OCI-LY7 (cell line): ENCODE data around the gene GOLGA8N. TPM values are rescaled to one million over a fixed set of nuclear protein-coding genes. Genes with fewer than 3 reads are reported as not detected.
A peak's percentile ranks its signal among the peaks of the same experiment; 100 is the strongest.
"Not testable (repeated sequence)": the region's sequence is repeated elsewhere in the genome, so short reads cannot be mapped to it uniquely, and the experiment has no call there.

Experiments
- BruUV-seq: library from RNA; stranded (reverse); fragments of 400-500 nt; replicated peaks from 2 replicates; lab custom pipeline; 2021; lab: Mats Ljungman, UMichigan
- CTCF ChIA-PET: fragments of 300-600 bp; sonication (Branson Sonifier 250); formaldehyde crosslinking; loops from one replicate; lab custom pipeline; 2022; ENCODE audit warnings: antibody characterized with exemption; ENCODE audit not compliant: unreplicated experiment; lab: Charles Lee
- POLR2A ChIA-PET: fragments of 300-600 bp; sonication (Branson Sonifier 250); formaldehyde crosslinking; loops from one replicate; lab custom pipeline; 2022; ENCODE audit warnings: antibody characterized with exemption; lab: Charles Lee
- DNase-seq: peaks from one replicate; pipeline ENCODE4 v3.0.0-alpha.2; 2015; ENCODE audit warnings: low spot score
- H2AFZ ChIP-seq: fragments of 200-600 bp; sonication (generic), shearing (Covaris generic); 2 replicates; pipeline ENCODE4 v1.6.1; 2014; ENCODE audit warnings: mild to moderate bottlenecking, antibody characterized with exemption, low read length, moderate library complexity
- H3K27ac ChIP-seq: fragments of 200-600 bp; sonication (generic); 2 replicates; pipeline ENCODE4 v1.5.1; 2014; ENCODE audit warnings: mixed run types, low read depth, mild to moderate bottlenecking, moderate library complexity, low read length, inconsistent platforms; ENCODE audit not compliant: poor library complexity, severe bottlenecking
- H3K36me3 ChIP-seq: fragments of 200-600 bp; sonication (generic); 2 replicates; pipeline ENCODE4 v1.6.1; 2014; ENCODE audit warnings: mild to moderate bottlenecking, antibody characterized with exemption, low read length, moderate library complexity, mixed read lengths; ENCODE audit not compliant: insufficient read depth
- H3K4me1 ChIP-seq: fragments of 200-600 bp; sonication (generic); 2 replicates; pipeline ENCODE4 v1.5.1; 2014; ENCODE audit warnings: mild to moderate bottlenecking, low read length; ENCODE audit not compliant: insufficient read depth, poor library complexity, severe bottlenecking
- H3K4me2 ChIP-seq: fragments of 200-600 bp; sonication (generic); 2 replicates; pipeline ENCODE4 v1.6.1; 2014; ENCODE audit warnings: mild to moderate bottlenecking, low read length
- H3K4me3 ChIP-seq: fragments of 200-600 bp; sonication (generic); 2 replicates; pipeline ENCODE4 v1.5.1; 2014; ENCODE audit warnings: mild to moderate bottlenecking, low read depth, low read length; ENCODE audit not compliant: poor library complexity, severe bottlenecking
- H3K79me2 ChIP-seq: fragments of 200-600 bp; sonication (generic); 2 replicates; pipeline ENCODE4 v1.6.1; 2016; ENCODE audit warnings: low read depth, mild to moderate bottlenecking, low read length, moderate library complexity, mixed read lengths; ENCODE audit not compliant: insufficient read depth
- H3K9me2 ChIP-seq: fragments of 200-600 bp; sonication (generic); 2 replicates; pipeline ENCODE4 v1.6.1; 2016; ENCODE audit warnings: mild to moderate bottlenecking, low read length, mixed read lengths; ENCODE audit not compliant: insufficient read depth
- H3K9me3 ChIP-seq: fragments of 200-600 bp; sonication (generic); 2 replicates; pipeline ENCODE4 v1.6.1; 2014; ENCODE audit warnings: mild to moderate bottlenecking, mixed run types, low read length, mixed read lengths
- H4K20me1 ChIP-seq: fragments of 200-600 bp; sonication (generic); 2 replicates; pipeline ENCODE4 v1.6.1; 2014; ENCODE audit warnings: mild to moderate bottlenecking, antibody characterized with exemption, low read length, moderate library complexity, mixed read lengths; ENCODE audit not compliant: insufficient read depth
- CTCF ChIP-seq: fragments of 200-600 bp; sonication (generic); conservative IDR thresholded peaks from 2 replicates; pipeline ENCODE4 v1.5.1; 2014; ENCODE audit warnings: mild to moderate bottlenecking, antibody characterized with exemption, low read length, moderate library complexity, mixed read lengths
- intact Hi-C: fragments of 100-400 bp; cut with micrococcal nuclease; formaldehyde crosslinking; loops from one replicate; pipeline ENCODE4 v1.10.0; 2022; ENCODE audit not compliant: unreplicated experiment
- total RNA-seq, 2 experiments: library from RNA; depleted of rRNA in 1 of 2; stranded (reverse); fragments of >200 nt in 1 of 2; shearing (Covaris generic) in 1 of 2; gene quantifications; 2 replicates each; pipeline ENCODE4 v1.2.3, GENCODE V29; 2014 to 2022

GOLGA8N gene
- total RNA-seq, 2 experiments from 2014 or later = 2.0 to 2.8 TPM

DNA sequence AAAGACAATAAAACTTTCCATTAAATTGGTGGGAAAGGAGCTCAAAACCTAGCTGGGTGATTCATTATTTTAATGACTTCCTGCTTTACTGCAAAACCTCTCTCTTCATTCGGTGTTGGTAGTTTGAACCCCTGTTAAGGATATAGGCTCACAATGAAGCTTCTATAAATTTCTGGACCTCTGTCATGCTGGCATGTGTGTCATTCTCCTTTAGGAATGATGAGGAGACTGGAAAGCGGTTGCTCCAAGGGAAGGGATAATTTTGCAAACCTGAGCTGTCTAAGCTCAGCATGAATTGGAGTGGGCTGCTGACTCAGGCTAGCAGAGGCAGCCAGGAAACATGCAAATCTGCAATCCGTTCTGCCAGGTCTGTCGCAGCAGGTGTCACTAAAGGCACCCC is 14.8 kb upstream of the GOLGA8N start:
- DNase-seq, BruUV-seq, H2AFZ ChIP-seq, intact Hi-C loops, H3K9me3 ChIP-seq, H3K9me2 ChIP-seq, POLR2A ChIA-PET, H3K79me2 ChIP-seq, H4K20me1 ChIP-seq, H3K36me3 ChIP-seq, H3K4me1 ChIP-seq, CTCF ChIA-PET: not testable (repeated sequence)
- peak overlapping the region; percentile 34 for H3K4me3 ChIP-seq
- peak overlapping the region; percentile 43 for H3K27ac ChIP-seq
- peak overlapping the region; percentile 53 for H3K4me2 ChIP-seq

DNA sequence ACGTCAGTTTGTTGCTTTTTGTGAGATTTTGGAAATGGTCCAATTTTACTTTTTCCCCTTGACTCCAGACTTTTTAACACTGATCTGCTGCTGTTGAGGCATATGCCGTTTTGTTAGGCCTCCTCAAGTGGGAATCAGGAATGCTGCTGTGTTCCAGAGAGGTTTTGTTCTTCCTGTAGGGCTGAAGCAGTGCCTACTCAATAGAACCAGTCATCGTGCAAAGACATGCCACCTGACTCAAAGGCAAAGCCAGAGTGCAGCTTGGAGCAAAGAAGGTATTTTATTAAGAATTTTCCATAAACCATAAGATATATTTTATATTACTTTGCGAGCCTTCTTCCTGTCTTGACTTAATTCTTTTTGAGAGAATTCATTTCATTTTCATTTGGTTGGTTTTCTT is 7.4 kb upstream of the GOLGA8N start:
- H3K27ac ChIP-seq, H3K9me2 ChIP-seq, H3K36me3 ChIP-seq, H3K4me1 ChIP-seq, POLR2A ChIA-PET, H3K9me3 ChIP-seq, H4K20me1 ChIP-seq, CTCF ChIA-PET, DNase-seq, H3K4me2 ChIP-seq, H3K4me3 ChIP-seq, H3K79me2 ChIP-seq, intact Hi-C loops, BruUV-seq, H2AFZ ChIP-seq: not testable (repeated sequence)

DNA sequence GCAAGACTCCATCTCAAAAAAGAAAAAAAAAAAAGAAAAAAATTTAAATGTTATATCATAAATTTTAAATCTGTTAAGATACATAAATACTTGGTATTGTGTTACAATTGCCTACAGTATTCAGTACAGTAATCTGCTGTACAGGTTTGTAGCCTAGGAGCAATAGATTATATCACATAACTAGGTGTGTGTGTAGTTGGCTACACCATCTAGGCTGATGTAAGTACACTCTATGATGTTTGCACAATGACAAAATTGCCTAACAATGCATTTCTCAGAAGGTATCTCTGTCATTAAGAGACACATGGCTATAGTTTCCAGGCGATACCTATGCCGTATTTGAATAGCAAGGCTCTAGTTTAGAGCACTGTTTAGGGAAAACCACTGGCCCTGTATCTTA is 16.3 kb downstream of the GOLGA8N start:
- BruUV-seq, DNase-seq, H3K4me2 ChIP-seq, H4K20me1 ChIP-seq, POLR2A ChIA-PET, intact Hi-C loops, H3K4me1 ChIP-seq, H3K9me2 ChIP-seq, H3K4me3 ChIP-seq, H3K27ac ChIP-seq, H2AFZ ChIP-seq, H3K9me3 ChIP-seq, CTCF ChIA-PET, H3K79me2 ChIP-seq, H3K36me3 ChIP-seq: not testable (repeated sequence)

DNA sequence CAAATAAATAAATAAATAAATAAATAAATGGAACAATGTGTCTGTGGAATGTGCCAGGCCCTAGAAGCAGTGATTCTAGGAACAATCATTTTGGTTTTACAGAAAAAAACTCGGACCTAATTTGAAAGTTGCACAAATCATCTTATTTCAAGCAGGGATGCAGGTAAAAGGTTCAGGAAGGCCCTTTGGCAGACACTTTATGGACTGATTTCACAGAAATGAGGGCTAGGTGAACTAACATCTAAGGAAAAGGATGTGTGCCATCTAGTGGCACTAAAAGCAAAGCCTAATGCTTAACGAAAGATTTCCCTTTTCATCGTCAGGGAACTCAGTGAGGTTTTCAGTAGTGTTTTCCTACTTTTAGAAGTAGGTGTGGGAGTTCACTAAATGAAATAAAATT is 17.5 kb downstream of the GOLGA8N start:
- intact Hi-C loops = not testable (repeated sequence)

GRCh38 chr15:32614712-32615050 is 21.4 kb downstream of the GOLGA8N start:
- Histone ChIP-seq H3K79me2 (peaks cover 51% of the 10 kb centered on the region), H3K27ac (peak overlapping the region; percentile 92), H3K36me3 (peaks cover 25% of the 10 kb centered on the region), H3K4me2 (peak overlapping the region; percentile 56; the same call in 1 of the 2 replicates), H3K4me3 (peak overlapping the region; percentile 78)
- H2AFZ ChIP-seq, DNase-seq, H3K4me1 ChIP-seq, POLR2A ChIA-PET, CTCF ChIA-PET, H3K9me2 ChIP-seq, intact Hi-C loops, H4K20me1 ChIP-seq, H3K9me3 ChIP-seq: not testable (repeated sequence)
- BruUV-seq = TSS peak; percentile 91

More for the DNA sequence above, 17.5 kb downstream of the GOLGA8N start:
- H3K27ac ChIP-seq, BruUV-seq, H3K4me3 ChIP-seq, H3K9me2 ChIP-seq, CTCF ChIA-PET, POLR2A ChIA-PET, H3K4me1 ChIP-seq, H2AFZ ChIP-seq, H4K20me1 ChIP-seq, H3K36me3 ChIP-seq, H3K9me3 ChIP-seq: not testable (repeated sequence)
- H3K4me2 ChIP-seq = 0 out of 2 replicates have a peak overlapping the region, but pooled peaks have one; percentile 11
- H3K79me2 ChIP-seq = peaks cover 12% of the 10 kb centered on the region; the same call in 1 of the 2 replicates
- TF ChIP-seq CTCF = peak; percentile 40; the same call in 1 of the 2 replicates
- peak; percentile 59 for DNase-seq

DNA sequence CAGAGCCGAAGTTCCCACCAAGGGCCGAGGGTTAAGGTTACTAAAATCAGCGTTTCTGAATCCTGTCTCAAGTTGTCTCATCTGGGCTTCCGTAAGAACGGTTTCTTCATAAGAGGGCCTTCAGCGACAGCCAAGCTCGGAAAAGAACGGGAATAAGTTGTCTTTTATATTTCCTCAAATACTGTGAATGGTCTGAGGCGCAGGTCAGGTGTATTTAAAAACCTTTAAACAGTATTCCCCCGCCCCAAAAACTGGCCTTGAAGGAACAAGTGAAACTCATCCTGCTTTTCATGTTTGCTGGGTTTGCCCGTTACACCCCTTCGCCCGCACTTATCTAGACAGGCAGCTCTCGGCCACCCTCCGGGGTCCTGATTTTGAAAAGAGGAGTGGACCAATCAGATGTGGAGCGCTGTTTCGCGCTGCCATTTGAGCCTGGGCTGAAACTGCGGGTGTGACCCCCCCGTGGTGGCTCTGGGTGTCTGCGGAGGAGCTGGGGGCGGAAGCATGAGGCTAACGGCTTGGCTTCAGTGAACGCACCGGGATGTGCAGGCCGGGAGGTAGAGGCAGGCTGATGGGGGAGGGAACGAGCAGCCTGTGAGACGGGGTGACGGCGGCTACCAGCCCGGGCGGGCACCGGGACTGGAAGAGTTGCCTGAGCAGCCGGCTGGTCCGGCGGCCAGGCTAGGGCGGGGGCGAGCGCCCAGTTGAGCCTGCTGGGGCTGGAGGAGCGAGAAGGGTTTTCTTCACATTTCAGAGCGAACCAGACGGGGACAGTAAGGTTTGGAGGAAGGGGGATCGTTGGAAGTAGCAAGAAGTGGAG is 22.0 kb downstream of the GOLGA8N start, which contains the start of gene ARHGAP11A:
ARHGAP11A (plus strand) TSS at position 454 of the 820 bp plus-strand sequence. CDS start 708 bp downstream, outside the sequence.
- peak within 1 kb of the TSS; percentile 66 for H2AFZ ChIP-seq
- H3K27ac ChIP-seq = peak within 1 kb of the TSS; percentile 92
- CTCF ChIA-PET, POLR2A ChIA-PET, intact Hi-C loops, H3K4me1 ChIP-seq, H3K9me2 ChIP-seq, BruUV-seq, H4K20me1 ChIP-seq, H3K9me3 ChIP-seq: not testable (repeated sequence)
- peak; percentile 89 for DNase-seq
- peaks cover 57% of the 10 kb centered on the region for H3K79me2 ChIP-seq
- H3K4me3 ChIP-seq = peak within 1 kb of the TSS; percentile 78
- peak within 1 kb of the TSS; percentile 77 for H3K4me2 ChIP-seq
- H3K36me3 ChIP-seq = peaks cover 31% of the 10 kb centered on the region
